RWPE2 (cell line): Measurements from ENCODE around the gene MOGAT2.
"Not testable (repeated sequence)": the region's sequence is repeated elsewhere in the genome, so short reads cannot be mapped to it uniquely, and the experiment has no call there.

Experiments
- ATAC-seq: fragments of 200-7000 bp; cut with Tn5 transposase; 3 replicates; pipeline ENCODE4 v1.9.1; 2021; ENCODE audit warnings: low read depth
- DNase-seq: peaks from one replicate; pipeline ENCODE4 v3.0.0-alpha.2; 2020; ENCODE audit warnings: low spot score
- H3K27ac ChIP-seq: fragments of 450-650 bp; 2 replicates; pipeline ENCODE4 v1.5.1; 2017; ENCODE audit warnings: mild to moderate bottlenecking; ENCODE audit not compliant: poor library complexity, severe bottlenecking
- H3K27me3 ChIP-seq: fragments of 250-450 bp; sonication (Bioruptor Pico); 2 replicates; pipeline ENCODE4 v1.5.1; 2021; ENCODE audit warnings: mild to moderate bottlenecking, moderate library complexity; ENCODE audit not compliant: insufficient read depth, poor library complexity, severe bottlenecking
- H3K36me3 ChIP-seq: fragments of 250-450 bp; sonication (Bioruptor Pico); 2 replicates; pipeline ENCODE4 v1.5.1; 2020; ENCODE audit warnings: low read depth, mild to moderate bottlenecking, moderate library complexity
- H3K4me1 ChIP-seq: fragments of 250-450 bp; sonication (Bioruptor Pico); 2 replicates; pipeline ENCODE4 v1.5.1; 2021; ENCODE audit warnings: mild to moderate bottlenecking, moderate library complexity; ENCODE audit not compliant: insufficient read depth, poor library complexity, severe bottlenecking
- H3K4me3 ChIP-seq: fragments of 250-450 bp; sonication (Bioruptor Pico); 2 replicates; pipeline ENCODE4 v1.5.1; 2021; ENCODE audit warnings: mild to moderate bottlenecking, moderate library complexity; ENCODE audit not compliant: severe bottlenecking
- H3K9me3 ChIP-seq: fragments of 250-450 bp; sonication (Bioruptor Pico); 2 replicates; pipeline ENCODE4 v1.5.1; 2021; ENCODE audit warnings: mild to moderate bottlenecking, moderate library complexity; ENCODE audit not compliant: severe bottlenecking
- CTCF ChIP-seq: fragments of 450-650 bp; IDR thresholded peaks from one replicate; pipeline ENCODE4 v1.5.1; 2017; ENCODE audit warnings: mild to moderate bottlenecking, moderate library complexity; ENCODE audit not compliant: poor library complexity, severe bottlenecking

Gene MOGAT2

GRCh38 chr11:75743711-75744563 is 26.3 kb downstream of the MOGAT2 start:
- Histone ChIP-seq H3K4me1 (peaks cover 2% of the 10 kb centered on the region), H3K27me3 (no peaks in the 10 kb centered on the region), H3K27ac (no peak overlapping the region), H3K36me3 (no peaks in the 10 kb centered on the region), H3K4me3 (no peak overlapping the region), H3K9me3 (no peaks in the 10 kb centered on the region)
- no peak for DNase-seq
- ATAC-seq = no peak
- TF ChIP-seq CTCF = no peak

GRCh38 chr11:75745807-75746206 is 28.2 kb downstream of the MOGAT2 start:
- TF ChIP-seq CTCF = no peak
- no peaks in the 10 kb centered on the region for H3K27me3 ChIP-seq
- ATAC-seq = no peak

GRCh38 chr11:75748729-75749273 is 31.2 kb downstream of the MOGAT2 start:
- not testable (repeated sequence) for H3K27me3 ChIP-seq, H3K27ac ChIP-seq, H3K9me3 ChIP-seq, H3K36me3 ChIP-seq, ATAC-seq, DNase-seq, H3K4me3 ChIP-seq, H3K4me1 ChIP-seq

More at GRCh38 chr11:75745807-75746206, 28.2 kb downstream of the MOGAT2 start:
- no peak for DNase-seq
- Histone ChIP-seq H3K9me3 (no peaks in the 10 kb centered on the region), H3K36me3 (no peaks in the 10 kb centered on the region), H3K4me1 (peaks cover 2% of the 10 kb centered on the region), H3K27ac (no peak overlapping the region), H3K4me3 (no peak overlapping the region)

GRCh38 chr11:75754933-75755332 is 37.3 kb downstream of the MOGAT2 start:
- not testable (repeated sequence) for H3K27ac ChIP-seq, H3K27me3 ChIP-seq, DNase-seq, H3K4me1 ChIP-seq, ATAC-seq, H3K9me3 ChIP-seq, H3K36me3 ChIP-seq, H3K4me3 ChIP-seq

GRCh38 chr11:75757651-75758050 is 40.0 kb downstream of the MOGAT2 start:
- H3K36me3 ChIP-seq = no peaks in the 10 kb centered on the region
- H3K4me3 ChIP-seq = no peak overlapping the region
- peaks cover 5% of the 10 kb centered on the region for H3K4me1 ChIP-seq
- ATAC-seq = no peak
- H3K9me3 ChIP-seq = no peaks in the 10 kb centered on the region
- no peaks in the 10 kb centered on the region for H3K27me3 ChIP-seq
- no peak for TF ChIP-seq CTCF
- H3K27ac ChIP-seq = no peak overlapping the region
- no peak for DNase-seq

GRCh38 chr11:75759832-75760231 is 42.2 kb downstream of the MOGAT2 start:
- DNase-seq = no peak
- no peak for TF ChIP-seq CTCF
- H3K27ac ChIP-seq = no peak overlapping the region
- no peaks in the 10 kb centered on the region for H3K36me3 ChIP-seq
- no peak overlapping the region for H3K4me3 ChIP-seq
- no peaks in the 10 kb centered on the region for H3K27me3 ChIP-seq
- peaks cover 10% of the 10 kb centered on the region for H3K4me1 ChIP-seq
- H3K9me3 ChIP-seq = no peaks in the 10 kb centered on the region
- ATAC-seq = no peak
